ENCODE results near the gene F8A1.
"Not testable (repeated sequence)": the region's sequence is repeated elsewhere in the genome, so short reads cannot be mapped to it uniquely, and the experiment has no call there.

Gene F8A1

DNA sequence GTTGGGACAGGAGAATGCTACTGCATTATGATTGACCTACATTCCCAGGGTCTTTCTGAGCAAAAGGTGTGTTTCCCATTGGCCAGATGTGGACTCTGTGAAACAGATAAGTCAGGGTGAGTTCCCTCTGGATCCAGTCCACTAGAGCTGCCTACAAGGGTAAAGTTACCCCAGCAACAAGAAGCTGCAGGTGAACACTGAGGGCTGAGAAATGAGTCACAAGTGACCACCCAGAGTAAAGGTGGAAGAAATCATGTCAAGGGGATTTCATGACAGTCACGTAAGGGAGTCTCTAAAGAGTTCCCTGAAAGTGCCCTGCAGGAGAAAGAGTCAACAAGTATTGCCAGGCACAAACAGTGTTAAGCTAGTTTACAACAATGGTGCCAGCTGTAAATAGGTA, 16.3 kb downstream of the F8A1 start:
- no peak overlapping the region for H3K4me3 ChIP-seq (ENCODE audit: low read length)
- no peaks in the 10 kb centered on the region for H3K4me1 ChIP-seq (ENCODE audit: control insufficient read depth, insufficient read depth, low read length)
- H3K27ac ChIP-seq (ENCODE audit: low read depth, low read length): no peak overlapping the region
- H3K36me3 ChIP-seq (ENCODE audit: control insufficient read depth, insufficient read depth, low read length): no peaks in the 10 kb centered on the region
- H3K27me3 ChIP-seq (ENCODE audit: control insufficient read depth, insufficient read depth, low read length): no peaks in the 10 kb centered on the region
- H3K9ac ChIP-seq (ENCODE audit: low read length): no peak overlapping the region

DNA sequence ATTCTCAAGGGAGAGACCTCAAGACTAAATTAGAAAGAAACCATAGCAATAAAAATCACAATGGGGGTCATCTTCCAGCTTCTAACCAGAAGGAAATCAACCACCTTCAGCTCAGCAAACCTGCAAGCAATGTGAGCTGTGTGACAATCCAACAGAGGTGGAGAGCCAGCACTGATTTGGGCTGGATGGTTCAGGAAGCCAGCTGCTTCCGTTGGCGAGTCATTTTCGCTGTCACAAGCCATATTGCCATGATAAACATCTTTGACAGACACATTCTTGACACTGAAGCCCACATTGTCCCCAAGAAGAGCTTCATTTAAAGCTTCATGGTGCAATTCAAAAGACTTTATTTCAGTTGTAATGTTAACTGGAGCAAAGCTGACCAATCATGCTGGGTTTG, 22.7 kb downstream of the F8A1 start:
- H3K9ac ChIP-seq (ENCODE audit: low read length): no peak overlapping the region
- no peak overlapping the region for H3K4me3 ChIP-seq (ENCODE audit: low read length)

DNA sequence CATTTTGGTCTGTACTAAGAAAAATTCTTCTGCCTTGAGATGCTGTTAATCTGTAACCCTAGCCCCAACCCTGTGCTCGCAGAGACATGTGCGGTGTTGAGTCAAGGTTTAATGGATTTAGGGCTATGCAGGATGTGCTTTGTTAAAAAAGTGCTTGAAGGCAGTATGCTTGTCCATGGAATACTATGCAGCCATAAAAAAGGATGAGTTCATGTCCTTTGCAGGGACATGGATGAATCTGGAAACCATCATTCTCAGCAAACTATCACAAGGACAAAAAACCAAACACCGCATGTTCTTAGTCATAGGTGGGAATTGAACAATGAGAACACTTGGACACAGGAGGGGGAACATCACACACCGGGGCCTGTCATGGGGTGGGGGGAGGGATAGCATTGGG, 23.9 kb downstream of the F8A1 start:
- not testable (repeated sequence) for H3K27ac ChIP-seq (ENCODE audit: low read depth, low read length); H3K4me1 ChIP-seq (ENCODE audit: control insufficient read depth, insufficient read depth, low read length); H3K9ac ChIP-seq (ENCODE audit: low read length); H3K4me3 ChIP-seq (ENCODE audit: low read length); H3K36me3 ChIP-seq (ENCODE audit: control insufficient read depth, insufficient read depth, low read length); H3K27me3 ChIP-seq (ENCODE audit: control insufficient read depth, insufficient read depth, low read length)

More for the DNA sequence above, 22.7 kb downstream of the F8A1 start:
- Histone ChIP-seq H3K27ac (ENCODE audit: low read depth, low read length) (no peak overlapping the region), H3K4me1 (ENCODE audit: control insufficient read depth, insufficient read depth, low read length) (no peaks in the 10 kb centered on the region), H3K27me3 (ENCODE audit: control insufficient read depth, insufficient read depth, low read length) (no peaks in the 10 kb centered on the region), H3K36me3 (ENCODE audit: control insufficient read depth, insufficient read depth, low read length) (no peaks in the 10 kb centered on the region)

DNA sequence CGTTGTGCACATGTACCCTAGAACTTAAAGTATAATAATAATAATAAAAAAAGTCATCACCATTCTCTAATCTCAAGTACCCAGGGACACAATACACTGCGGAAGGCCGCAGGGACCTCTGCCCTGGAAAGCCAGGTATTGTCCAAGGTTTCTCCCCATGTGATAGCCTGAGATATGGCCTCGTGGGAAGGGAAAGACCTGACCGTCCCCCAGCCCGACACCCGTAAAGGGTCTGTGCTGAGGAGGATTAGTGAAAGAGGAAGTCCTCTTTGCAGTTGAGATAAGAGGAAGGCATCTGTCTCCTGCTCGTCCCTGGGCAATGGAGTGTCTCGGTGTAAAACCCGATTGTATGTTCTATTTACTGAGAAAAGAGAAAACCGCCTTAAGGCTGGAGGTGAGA, 24.4 kb downstream of the F8A1 start:
- H3K27me3 ChIP-seq (ENCODE audit: control insufficient read depth, insufficient read depth, low read length); H3K4me3 ChIP-seq (ENCODE audit: low read length); H3K36me3 ChIP-seq (ENCODE audit: control insufficient read depth, insufficient read depth, low read length); H3K9ac ChIP-seq (ENCODE audit: low read length); H3K27ac ChIP-seq (ENCODE audit: low read depth, low read length); H3K4me1 ChIP-seq (ENCODE audit: control insufficient read depth, insufficient read depth, low read length): not testable (repeated sequence)

DNA sequence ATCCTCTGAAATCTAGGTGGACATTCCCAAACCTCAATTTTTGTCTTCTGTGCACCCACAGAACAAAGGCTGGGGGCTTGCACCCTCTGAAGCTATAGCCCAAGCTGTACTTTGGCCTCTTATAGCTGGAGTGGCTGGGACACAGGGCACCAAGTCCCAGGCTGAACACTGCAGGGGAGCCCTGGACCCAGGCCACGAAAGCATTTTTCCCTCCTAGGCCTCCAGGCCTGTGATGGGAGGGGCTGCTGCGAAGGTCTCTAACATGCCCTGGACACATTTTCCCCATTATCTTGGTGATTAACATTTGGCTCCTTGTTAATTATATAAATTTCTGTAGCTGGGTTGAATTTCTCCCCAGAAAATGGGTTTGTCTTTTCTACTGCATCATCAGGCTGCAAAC, 27.9 kb downstream of the F8A1 start:
- Histone ChIP-seq H3K27me3 (ENCODE audit: control insufficient read depth, insufficient read depth, low read length) (no peaks in the 10 kb centered on the region), H3K36me3 (ENCODE audit: control insufficient read depth, insufficient read depth, low read length) (no peaks in the 10 kb centered on the region), H3K9ac (ENCODE audit: low read length) (no peak overlapping the region), H3K27ac (ENCODE audit: low read depth, low read length) (no peak overlapping the region), H3K4me1 (ENCODE audit: control insufficient read depth, insufficient read depth, low read length) (no peaks in the 10 kb centered on the region), H3K4me3 (ENCODE audit: low read length) (no peak overlapping the region)

DNA sequence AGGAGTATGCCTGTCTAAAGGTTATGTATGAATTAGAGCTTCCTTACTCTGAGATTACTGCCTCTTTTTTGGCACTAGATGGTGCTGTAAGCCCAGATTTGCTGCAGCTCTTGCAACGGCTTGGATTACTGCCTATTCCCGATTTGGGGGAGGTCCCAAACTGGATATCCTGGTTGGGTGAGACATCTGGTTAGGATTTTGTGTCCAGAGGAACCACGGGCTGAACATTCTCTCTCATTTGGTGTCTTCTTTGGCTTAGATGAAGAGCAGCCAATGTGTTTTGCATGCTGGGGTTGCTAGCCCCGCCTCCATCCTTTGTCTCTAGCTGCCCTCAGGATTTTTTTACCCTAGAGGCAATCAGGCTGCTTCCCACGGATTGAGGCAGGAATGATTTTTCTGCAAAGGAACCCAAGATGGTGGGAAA, 31.9 kb downstream of the F8A1 start:
- Histone ChIP-seq H3K9ac (ENCODE audit: low read length) (no peak overlapping the region), H3K36me3 (ENCODE audit: control insufficient read depth, insufficient read depth, low read length) (no peaks in the 10 kb centered on the region), H3K27ac (ENCODE audit: low read depth, low read length) (no peak overlapping the region), H3K4me1 (ENCODE audit: control insufficient read depth, insufficient read depth, low read length) (no peaks in the 10 kb centered on the region), H3K4me3 (ENCODE audit: low read length) (peak overlapping the region; percentile 11), H3K27me3 (ENCODE audit: control insufficient read depth, insufficient read depth, low read length) (no peaks in the 10 kb centered on the region)

DNA sequence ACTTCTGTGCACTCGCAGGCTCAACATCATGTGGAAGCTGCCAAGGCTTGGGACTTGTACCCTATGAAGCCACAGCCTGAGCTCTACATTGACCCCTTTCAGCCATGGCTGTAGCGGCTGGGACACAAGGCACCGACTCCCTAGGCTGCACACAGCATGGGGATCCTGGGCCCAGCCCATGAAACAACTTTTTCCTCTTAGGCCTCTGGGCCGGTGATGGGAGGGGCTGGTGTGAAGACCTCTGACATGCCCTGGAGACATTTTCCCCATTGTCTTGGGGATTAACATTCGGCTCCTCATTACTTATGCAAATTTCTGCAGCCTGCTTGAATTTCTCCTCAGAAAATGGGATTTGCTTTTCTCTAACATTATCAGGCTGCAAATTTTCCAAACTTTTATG, 38.6 kb downstream of the F8A1 start:
- not testable (repeated sequence) for H3K4me3 ChIP-seq (ENCODE audit: low read length); H3K4me1 ChIP-seq (ENCODE audit: control insufficient read depth, insufficient read depth, low read length); H3K36me3 ChIP-seq (ENCODE audit: control insufficient read depth, insufficient read depth, low read length); H3K9ac ChIP-seq (ENCODE audit: low read length); H3K27me3 ChIP-seq (ENCODE audit: control insufficient read depth, insufficient read depth, low read length); H3K27ac ChIP-seq (ENCODE audit: low read depth, low read length)

Measured in rectal smooth muscle tissue (tissue), 1 donor.